Measurements from ENCODE around the gene PRIM1.
"Not testable (repeated sequence)": the region's sequence is repeated elsewhere in the genome, so short reads cannot be mapped to it uniquely, and the experiment has no call there.

DNA sequence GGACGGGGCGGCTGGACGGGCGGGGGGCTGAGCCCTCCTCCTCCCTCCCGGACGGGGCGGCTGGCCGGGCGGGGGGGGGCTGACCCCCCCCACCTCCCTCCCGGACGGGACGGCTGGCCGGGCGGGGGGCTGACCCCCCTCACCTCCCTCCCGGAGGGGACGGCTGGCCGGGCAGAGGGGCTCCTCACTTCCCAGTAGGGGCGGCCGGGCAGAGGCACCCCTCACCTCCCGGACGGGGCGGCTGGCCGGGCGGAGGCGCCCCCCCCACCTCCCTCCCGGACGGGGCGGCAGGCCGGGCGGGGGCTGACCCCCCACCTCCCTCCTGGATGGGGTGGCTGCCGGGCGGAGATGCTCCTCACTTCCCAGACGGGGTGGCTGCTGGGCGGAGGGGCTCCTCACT, 37.3 kb upstream of the PRIM1 start:
- TF ChIP-seq, protein P1, sequence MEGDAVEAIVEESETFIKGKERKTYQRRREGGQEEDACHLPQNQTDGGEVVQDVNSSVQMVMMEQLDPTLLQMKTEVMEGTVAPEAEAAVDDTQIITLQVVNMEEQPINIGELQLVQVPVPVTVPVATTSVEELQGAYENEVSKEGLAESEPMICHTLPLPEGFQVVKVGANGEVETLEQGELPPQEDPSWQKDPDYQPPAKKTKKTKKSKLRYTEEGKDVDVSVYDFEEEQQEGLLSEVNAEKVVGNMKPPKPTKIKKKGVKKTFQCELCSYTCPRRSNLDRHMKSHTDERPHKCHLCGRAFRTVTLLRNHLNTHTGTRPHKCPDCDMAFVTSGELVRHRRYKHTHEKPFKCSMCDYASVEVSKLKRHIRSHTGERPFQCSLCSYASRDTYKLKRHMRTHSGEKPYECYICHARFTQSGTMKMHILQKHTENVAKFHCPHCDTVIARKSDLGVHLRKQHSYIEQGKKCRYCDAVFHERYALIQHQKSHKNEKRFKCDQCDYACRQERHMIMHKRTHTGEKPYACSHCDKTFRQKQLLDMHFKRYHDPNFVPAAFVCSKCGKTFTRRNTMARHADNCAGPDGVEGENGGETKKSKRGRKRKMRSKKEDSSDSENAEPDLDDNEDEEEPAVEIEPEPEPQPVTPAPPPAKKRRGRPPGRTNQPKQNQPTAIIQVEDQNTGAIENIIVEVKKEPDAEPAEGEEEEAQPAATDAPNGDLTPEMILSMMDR (IDR thresholded peaks at IDR 0.05): not testable (repeated sequence)
- TF ChIP-seq POLR2A (IDR thresholded peaks at IDR 0.05): not testable (repeated sequence)
